H9 (cell line): ENCODE results near the gene HDAC7. TPM values are rescaled to one million over a fixed set of nuclear protein-coding genes. Genes with fewer than 3 reads are reported as not detected.
A peak's percentile ranks its signal among the peaks of the same experiment; 100 is the strongest.

Experiments used
- DNase-seq: peaks from one replicate; pipeline ENCODE4 v3.0.0-alpha.2; 2017
- H2AFZ ChIP-seq: one replicate; pipeline ENCODE4 v1.6.1; 2013; ENCODE audit warnings: mild to moderate bottlenecking, low read length, control low read depth, moderate library complexity
- H2AK5ac ChIP-seq: 2 replicates; pipeline ENCODE4 v1.6.1; 2013; ENCODE audit warnings: low read length, control low read depth, mixed read lengths; ENCODE audit not compliant: insufficient read length
- H2BK120ac ChIP-seq: one replicate; pipeline ENCODE4 v1.6.1; 2013; ENCODE audit warnings: low read depth, mild to moderate bottlenecking, low read length, control low read depth, inconsistent platforms; ENCODE audit not compliant: poor library complexity, severe bottlenecking
- H2BK12ac ChIP-seq: 2 replicates; pipeline ENCODE4 v1.6.1; 2013; ENCODE audit warnings: low read length, control low read depth, mixed read lengths, low read depth; ENCODE audit not compliant: insufficient read length
- H2BK15ac ChIP-seq: 2 replicates; pipeline ENCODE4 v1.6.1; 2013; ENCODE audit warnings: low read depth, low read length, control low read depth
- H2BK20ac ChIP-seq: one replicate; pipeline ENCODE4 v1.6.1; 2013; ENCODE audit warnings: low read depth, mild to moderate bottlenecking, low read length, control low read depth, inconsistent platforms; ENCODE audit not compliant: poor library complexity, severe bottlenecking
- H2BK5ac ChIP-seq: 2 replicates; pipeline ENCODE4 v1.6.1; 2013; ENCODE audit warnings: low read length, control low read depth, mixed read lengths; ENCODE audit not compliant: insufficient read length
- H3K14ac ChIP-seq: 2 replicates; pipeline ENCODE4 v1.6.1; 2013; ENCODE audit warnings: low read length, control low read depth; ENCODE audit not compliant: insufficient read depth
- H3K18ac ChIP-seq: 2 replicates; pipeline ENCODE4 v1.6.1; 2013; ENCODE audit warnings: low read depth, mild to moderate bottlenecking, mixed read lengths, low read length, control low read depth; ENCODE audit not compliant: insufficient read length
- H3K23ac ChIP-seq: 2 replicates; pipeline ENCODE4 v1.6.1; 2013; ENCODE audit warnings: low read length, control low read depth, mixed read lengths, low read depth; ENCODE audit not compliant: insufficient read length
- H3K23me2 ChIP-seq: 2 replicates; pipeline ENCODE4 v1.6.1; 2013; ENCODE audit warnings: low read depth, mild to moderate bottlenecking, mixed read lengths, low read length, control low read depth; ENCODE audit not compliant: insufficient read length, poor library complexity, severe bottlenecking
- H3K27ac ChIP-seq: 2 replicates; pipeline ENCODE4 v1.5.1; 2013; ENCODE audit warnings: low read length, control low read depth, mixed read lengths, low read depth; ENCODE audit not compliant: insufficient read length
- H3K27me3 ChIP-seq: 2 replicates; pipeline ENCODE4 v1.6.1; 2013; ENCODE audit warnings: low read length, control low read depth, inconsistent platforms; ENCODE audit not compliant: insufficient read depth
- H3K4ac ChIP-seq: 2 replicates; pipeline ENCODE4 v1.6.1; 2013; ENCODE audit warnings: low read depth, mild to moderate bottlenecking, control low read depth, inconsistent platforms, low read length, moderate library complexity
- H3K4me1 ChIP-seq: 2 replicates; pipeline ENCODE4 v1.6.1; 2013; ENCODE audit warnings: low read length, control low read depth, inconsistent platforms; ENCODE audit not compliant: insufficient read depth
- H3K4me2 ChIP-seq: 2 replicates; pipeline ENCODE4 v1.6.1; 2013; ENCODE audit warnings: low read length, control low read depth, mixed read lengths; ENCODE audit not compliant: insufficient read length, insufficient read depth
- H3K56ac ChIP-seq: 2 replicates; pipeline ENCODE4 v1.6.1; 2013; ENCODE audit warnings: low read depth, mild to moderate bottlenecking, mixed read lengths, low read length, control low read depth; ENCODE audit not compliant: insufficient read length
- H3K79me1 ChIP-seq: 2 replicates; pipeline ENCODE4 v1.6.1; 2013; ENCODE audit warnings: low read depth, mild to moderate bottlenecking, moderate library complexity, low read length, control low read depth, inconsistent platforms; ENCODE audit not compliant: insufficient read depth, poor library complexity, severe bottlenecking
- H3K79me2 ChIP-seq: 2 replicates; pipeline ENCODE4 v1.6.1; 2013; ENCODE audit warnings: low read length, control low read depth, inconsistent platforms; ENCODE audit not compliant: insufficient read depth
- H3K9ac ChIP-seq: 2 replicates; pipeline ENCODE4 v1.6.1; 2013; ENCODE audit warnings: low read length, control low read depth, mixed read lengths; ENCODE audit not compliant: insufficient read length; ENCODE audit errors: extremely low read depth
- H3K9me3 ChIP-seq: one replicate; pipeline ENCODE4 v1.6.1; 2013; ENCODE audit warnings: low read depth, low read length, inconsistent platforms; ENCODE audit not compliant: control insufficient read depth
- H3T11ph ChIP-seq: one replicate; pipeline ENCODE4 v1.6.1; 2013; ENCODE audit warnings: mild to moderate bottlenecking, low read length, control low read depth, inconsistent platforms
- H4K20me1 ChIP-seq: one replicate; pipeline ENCODE4 v1.6.1; 2013; ENCODE audit not compliant: control insufficient read depth, insufficient read length, insufficient read depth
- H4K5ac ChIP-seq: 2 replicates; pipeline ENCODE4 v1.6.1; 2013; ENCODE audit warnings: low read depth, mild to moderate bottlenecking, mixed read lengths, low read length, control low read depth; ENCODE audit not compliant: insufficient read length
- H4K8ac ChIP-seq: replicated peaks from 2 replicates; pipeline ENCODE4 v1.6.1; 2013; ENCODE audit warnings: low read length, control low read depth, mixed read lengths, low read depth; ENCODE audit not compliant: insufficient read length
- H4K91ac ChIP-seq: 2 replicates; pipeline ENCODE4 v1.6.1; 2013; ENCODE audit warnings: low read depth, mild to moderate bottlenecking, moderate library complexity, mixed read lengths, low read length, control low read depth; ENCODE audit not compliant: insufficient read length
- H3K27ac Mint-ChIP-seq, 3 experiments: 2 replicates in 2 of 3; 3 replicates in 1 of 3; pipeline ENCODE4 v1.8.0; 2020 to 2021; ENCODE audit warnings: mixed read lengths in 3 of 3, mild to moderate bottlenecking in 1 of 3, moderate library complexity in 1 of 3
- H3K27me3 Mint-ChIP-seq: 2 replicates; pipeline ENCODE4 v1.8.0; 2021; ENCODE audit warnings: low read depth, mild to moderate bottlenecking, moderate library complexity, mixed read lengths
- H3K36me3 Mint-ChIP-seq, 3 experiments: 2 replicates in 2 of 3; 3 replicates in 1 of 3; pipeline ENCODE4 v1.8.0; 2020 to 2021; ENCODE audit warnings: low read depth in 3 of 3, mixed read lengths in 3 of 3; ENCODE audit not compliant: insufficient read depth in 1 of 3
- H3K4me1 Mint-ChIP-seq, 2 experiments: 2 replicates each; pipeline ENCODE4 v1.8.0; 2020; ENCODE audit warnings: mixed read lengths in 2 of 2
- H3K4me3 Mint-ChIP-seq, 2 experiments: 2 replicates in 1 of 2; 3 replicates in 1 of 2; pipeline ENCODE4 v1.8.0; 2020 to 2021; ENCODE audit warnings: mild to moderate bottlenecking in 2 of 2, mixed read lengths in 2 of 2, moderate library complexity in 1 of 2
- H3K9me3 Mint-ChIP-seq, 2 experiments: 2 replicates in 1 of 2; 3 replicates in 1 of 2; pipeline ENCODE4 v1.8.0; 2020; ENCODE audit warnings: mild to moderate bottlenecking in 2 of 2, mixed read lengths in 2 of 2, moderate library complexity in 1 of 2
- CTCF ChIP-seq: fragments of 200-600 bp; sonication (generic); conservative IDR thresholded peaks from 3 replicates; pipeline ENCODE4 v1.8.0; 2021; ENCODE audit warnings: antibody characterized with exemption, mild to moderate bottlenecking
- WGBS: extraction: QIAGEN DNeasy Blood & Tissue Kit; methylation state at CpG from one replicate; pipeline ENCODE4 v1.1.7; 2013; ENCODE audit warnings: missing lambda C conversion rate, low lambda C conversion rate, mixed read lengths; ENCODE audit not compliant: insufficient read length; ENCODE audit errors: extremely low coverage; 5-methylcytosine and 5-hydroxymethylcytosine counted together
- total RNA-seq: library from RNA; stranded (reverse); gene quantifications from 2 replicates; pipeline ENCODE4 v1.2.1, GENCODE V29; 2021

Gene HDAC7
- total RNA-seq, 1 experiment from 2014 or later, result 72.1 TPM

GRCh38 chr12:47758584-47758833, 61.2 kb downstream of the HDAC7 start:
- Histone ChIP-seq H3K4ac (no peak overlapping the region), H2BK20ac (no peak overlapping the region), H3K27ac (no peak overlapping the region), H3K23ac (no peak overlapping the region), H3T11ph (no peak overlapping the region), H3K79me2 (no peaks in the 10 kb centered on the region), H2AFZ (no peak overlapping the region), H3K23me2 (peaks cover 3% of the 10 kb centered on the region), H2BK120ac (no peak overlapping the region), H4K20me1 (no peaks in the 10 kb centered on the region), H2BK15ac (no peak overlapping the region), H3K4me1 (peaks cover 18% of the 10 kb centered on the region; the same call in 1 of the 2 replicates), H2BK12ac (no peak overlapping the region), H3K56ac (no peak overlapping the region), H4K5ac (no peak overlapping the region), H3K27me3 (no peaks in the 10 kb centered on the region), H2AK5ac (no peak overlapping the region), H3K14ac (no peak overlapping the region), H2BK5ac (no peak overlapping the region), H3K4me2 (peak overlapping the region; percentile 51), H3K9me3 (no peaks in the 10 kb centered on the region), H3K18ac (no peak overlapping the region), H3K79me1 (no peaks in the 10 kb centered on the region), H3K9ac (no peak overlapping the region), H4K91ac (no peak overlapping the region), H4K8ac (no peak overlapping the region)
- no CpG with 5 or more reads among the region's 10 CpGs for WGBS
- peaks cover 18 to 27% of the 10 kb centered on the region in 2 experiments for H3K4me1 Mint-ChIP-seq
- H3K9me3 Mint-ChIP-seq, result no peaks in the 10 kb centered on the region
- no peak overlapping the region for H3K27ac Mint-ChIP-seq
- no peaks in the 10 kb centered on the region; the same call in none of the 2 replicates for H3K27me3 Mint-ChIP-seq
- no peak for DNase-seq
- TF ChIP-seq CTCF, result no peak
- H3K4me3 Mint-ChIP-seq, result peak overlapping the region; percentile 64 to 78
- H3K36me3 Mint-ChIP-seq, result peaks cover 0 to 4% (median 0%) of the 10 kb centered on the region in 3 experiments; a peak in 3 of 7 replicates
